ENCODE data around the gene BCL11A. TPM values are rescaled to one million over a fixed set of nuclear protein-coding genes. Genes with fewer than 3 reads are reported as not detected.

BCL11A gene
- total RNA-seq, 1 donor from 2014 or later = 29.8 TPM

Other genes starting within 250 kb of the BCL11A start
- gene PAPOLG, start 202.6 kb upstream of the BCL11A start, total RNA-seq = 12.5 and 14.8 TPM in 2 replicates